ENCODE results near the gene GALE.

Gene GALE

DNA sequence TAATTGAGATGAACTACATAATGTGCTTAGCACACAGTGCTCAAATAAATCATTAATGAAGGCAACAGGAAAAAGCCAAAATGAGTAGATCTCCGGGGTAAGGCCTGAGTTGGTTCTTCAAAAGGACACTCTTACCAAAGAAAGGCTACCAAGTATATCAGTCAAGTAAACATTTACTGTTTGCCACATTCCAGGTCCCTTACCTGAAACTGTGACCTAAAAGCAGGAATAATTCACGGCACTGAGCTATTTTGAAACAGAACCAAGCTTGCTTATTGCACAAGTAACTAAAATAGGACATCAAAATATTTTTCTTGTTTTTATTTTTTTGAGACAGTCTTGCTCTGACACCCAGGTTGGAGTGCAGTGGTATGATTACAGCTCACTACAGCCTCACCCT lies 24.3 kb downstream of the GALE start:
- TF ChIP-seq, protein P1, sequence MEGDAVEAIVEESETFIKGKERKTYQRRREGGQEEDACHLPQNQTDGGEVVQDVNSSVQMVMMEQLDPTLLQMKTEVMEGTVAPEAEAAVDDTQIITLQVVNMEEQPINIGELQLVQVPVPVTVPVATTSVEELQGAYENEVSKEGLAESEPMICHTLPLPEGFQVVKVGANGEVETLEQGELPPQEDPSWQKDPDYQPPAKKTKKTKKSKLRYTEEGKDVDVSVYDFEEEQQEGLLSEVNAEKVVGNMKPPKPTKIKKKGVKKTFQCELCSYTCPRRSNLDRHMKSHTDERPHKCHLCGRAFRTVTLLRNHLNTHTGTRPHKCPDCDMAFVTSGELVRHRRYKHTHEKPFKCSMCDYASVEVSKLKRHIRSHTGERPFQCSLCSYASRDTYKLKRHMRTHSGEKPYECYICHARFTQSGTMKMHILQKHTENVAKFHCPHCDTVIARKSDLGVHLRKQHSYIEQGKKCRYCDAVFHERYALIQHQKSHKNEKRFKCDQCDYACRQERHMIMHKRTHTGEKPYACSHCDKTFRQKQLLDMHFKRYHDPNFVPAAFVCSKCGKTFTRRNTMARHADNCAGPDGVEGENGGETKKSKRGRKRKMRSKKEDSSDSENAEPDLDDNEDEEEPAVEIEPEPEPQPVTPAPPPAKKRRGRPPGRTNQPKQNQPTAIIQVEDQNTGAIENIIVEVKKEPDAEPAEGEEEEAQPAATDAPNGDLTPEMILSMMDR (IDR thresholded peaks at IDR 0.05; ENCODE audit: control insufficient read depth, extremely low read depth, insufficient read depth) = no peak
- no peak for DNase-seq (ENCODE audit: low read depth)
- H3K4me3 ChIP-seq (ENCODE audit: low read depth, low read length) = no peak overlapping the region

- TF ChIP-seq, protein P1 (IDR thresholded peaks at IDR 0.05; ENCODE audit: control insufficient read depth, extremely low read depth, insufficient read depth) = no peak
- no peak for DNase-seq (ENCODE audit: low read depth)
These were observed 26.2 kb downstream of the GALE start for GRCh38 chr1:23774174-23774880.

DNA sequence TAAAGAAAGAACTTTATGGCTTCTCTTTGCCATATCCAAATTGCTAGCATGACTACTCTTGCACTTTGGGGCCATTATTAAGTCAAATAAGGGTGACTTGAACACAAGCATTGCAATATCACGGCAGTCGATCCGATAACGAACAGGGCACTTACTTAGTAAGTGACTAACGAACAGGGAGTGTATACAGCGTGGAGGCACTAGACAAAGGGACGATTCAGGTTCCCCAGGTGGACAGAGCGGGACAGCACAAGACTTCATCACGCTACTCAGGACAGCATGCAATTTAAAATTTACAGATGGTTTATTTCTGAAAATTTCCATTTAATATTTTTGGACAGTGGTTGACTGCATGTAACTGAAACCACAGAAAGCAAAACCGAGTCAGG lies 27.7 kb downstream of the GALE start:
- no peak overlapping the region for H3K4me3 ChIP-seq (ENCODE audit: low read depth, low read length)
- TF ChIP-seq, protein P1 (IDR thresholded peaks at IDR 0.05; ENCODE audit: control insufficient read depth, extremely low read depth, insufficient read depth) = no peak
- no peak for DNase-seq (ENCODE audit: low read depth)

More at GRCh38 chr1:23774174-23774880, 26.2 kb downstream of the GALE start:
- H3K4me3 ChIP-seq (ENCODE audit: low read depth, low read length) = no peak overlapping the region

DNA sequence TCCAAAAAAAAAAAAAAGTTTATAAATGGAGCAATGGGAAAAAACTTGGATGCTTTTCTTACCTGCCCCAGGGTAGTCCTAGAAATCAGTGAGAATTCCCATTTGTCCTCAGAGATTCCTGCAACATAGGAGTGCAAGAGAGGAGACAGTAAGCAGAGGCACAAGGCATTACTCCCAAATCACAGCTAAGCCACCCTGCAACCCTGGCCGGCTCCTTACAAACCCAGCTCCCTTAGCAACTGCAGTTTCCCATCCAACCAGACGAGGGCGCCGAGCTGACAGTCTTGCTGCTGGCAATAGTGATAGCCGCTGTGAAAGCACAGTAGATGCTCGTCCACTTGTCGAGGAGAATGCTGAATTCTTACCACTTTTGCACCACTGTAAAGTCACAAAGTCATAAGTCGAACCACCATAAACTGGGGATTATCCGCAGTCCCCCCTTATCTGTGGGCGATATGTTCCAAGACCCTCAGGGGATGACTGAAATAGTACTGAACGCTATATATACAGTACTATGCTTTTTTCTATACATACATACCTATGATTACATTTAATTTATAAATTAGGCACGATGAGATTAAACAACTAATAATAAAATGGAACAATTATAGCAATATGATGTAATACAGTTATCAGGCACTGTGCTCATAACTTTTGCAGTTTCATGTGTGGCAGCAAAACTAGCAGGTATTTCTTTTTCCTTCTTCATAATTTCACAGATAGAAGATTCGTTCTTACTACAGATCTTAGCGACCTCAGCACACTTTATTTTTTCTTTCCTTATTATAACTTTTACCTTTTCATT lies 28.3 kb downstream of the GALE start:
- TF ChIP-seq, protein P1 (IDR thresholded peaks at IDR 0.05; ENCODE audit: control insufficient read depth, extremely low read depth, insufficient read depth) = peak; percentile 73
- no peak for DNase-seq (ENCODE audit: low read depth)
- H3K4me3 ChIP-seq (ENCODE audit: low read depth, low read length) = no peak overlapping the region

- DNase-seq (ENCODE audit: low read depth) = no peak
- TF ChIP-seq, protein P1 (IDR thresholded peaks at IDR 0.05; ENCODE audit: control insufficient read depth, extremely low read depth, insufficient read depth) = no peak
- no peak overlapping the region for H3K4me3 ChIP-seq (ENCODE audit: low read depth, low read length)
These were observed 31.8 kb downstream of the GALE start for GRCh38 chr1:23768733-23769132.

GRCh38 chr1:23763041-23763577 lies 37.4 kb downstream of the GALE start:
- DNase-seq (ENCODE audit: low read depth) = no peak
- TF ChIP-seq, protein P1 (IDR thresholded peaks at IDR 0.05; ENCODE audit: control insufficient read depth, extremely low read depth, insufficient read depth) = no peak
- no peak overlapping the region for H3K4me3 ChIP-seq (ENCODE audit: low read depth, low read length)
